ENCODE results near the gene PACSIN1.
"Not testable (repeated sequence)": the region's sequence is repeated elsewhere in the genome, so short reads cannot be mapped to it uniquely, and the experiment has no call there.

The PACSIN1 gene

DNA sequence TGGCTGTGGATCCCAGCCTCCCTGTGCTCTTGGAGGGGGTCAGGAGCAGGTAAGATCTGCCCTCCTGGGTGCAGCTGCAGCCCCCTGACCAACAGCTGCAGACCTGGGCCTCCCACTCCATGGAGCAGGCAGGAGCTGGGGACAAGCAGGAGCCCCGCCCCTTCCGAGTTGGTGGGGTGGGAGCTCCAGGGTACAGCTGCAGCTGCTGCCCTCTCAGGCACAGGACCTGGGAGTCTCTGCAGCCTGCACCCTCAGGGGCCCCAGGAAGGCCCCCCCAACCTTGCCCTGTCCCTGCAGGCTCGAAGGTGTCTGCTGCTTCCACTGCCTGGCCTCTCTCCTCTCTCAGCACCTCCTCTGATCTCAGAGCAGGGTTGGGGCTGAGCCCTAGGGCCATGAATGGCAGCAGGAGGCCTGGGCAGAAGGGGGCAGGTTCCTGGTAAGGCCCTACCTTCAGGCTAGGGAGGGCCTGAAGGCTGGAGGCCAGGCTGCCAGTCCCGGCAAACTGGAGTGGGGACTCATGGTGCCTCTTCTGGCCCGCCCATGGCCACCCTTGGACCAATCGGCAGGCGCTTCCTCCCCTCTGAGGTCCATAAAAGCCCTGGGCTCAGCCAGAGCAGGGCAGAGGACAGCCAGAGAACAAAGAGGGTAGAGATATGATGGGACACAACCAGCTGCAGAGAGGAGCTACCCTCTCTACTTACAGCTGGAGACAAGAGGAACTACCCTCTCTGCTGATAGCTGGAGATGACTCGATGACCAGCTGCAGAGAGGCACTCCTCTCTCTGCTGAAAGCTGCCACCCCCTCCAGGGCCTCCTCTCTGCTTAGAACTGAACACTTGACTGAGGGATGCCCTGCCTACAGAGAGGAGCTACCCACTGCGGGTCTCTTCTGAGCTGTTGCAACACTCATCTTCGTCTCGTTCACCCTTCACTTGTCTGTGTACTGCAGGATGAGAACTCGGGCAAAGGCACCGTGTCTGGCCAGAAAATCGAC, 7.8 kb upstream of the PACSIN1 start:
- DNase-seq (ENCODE audit: low read depth in 2 of 2) = no peak

DNA sequence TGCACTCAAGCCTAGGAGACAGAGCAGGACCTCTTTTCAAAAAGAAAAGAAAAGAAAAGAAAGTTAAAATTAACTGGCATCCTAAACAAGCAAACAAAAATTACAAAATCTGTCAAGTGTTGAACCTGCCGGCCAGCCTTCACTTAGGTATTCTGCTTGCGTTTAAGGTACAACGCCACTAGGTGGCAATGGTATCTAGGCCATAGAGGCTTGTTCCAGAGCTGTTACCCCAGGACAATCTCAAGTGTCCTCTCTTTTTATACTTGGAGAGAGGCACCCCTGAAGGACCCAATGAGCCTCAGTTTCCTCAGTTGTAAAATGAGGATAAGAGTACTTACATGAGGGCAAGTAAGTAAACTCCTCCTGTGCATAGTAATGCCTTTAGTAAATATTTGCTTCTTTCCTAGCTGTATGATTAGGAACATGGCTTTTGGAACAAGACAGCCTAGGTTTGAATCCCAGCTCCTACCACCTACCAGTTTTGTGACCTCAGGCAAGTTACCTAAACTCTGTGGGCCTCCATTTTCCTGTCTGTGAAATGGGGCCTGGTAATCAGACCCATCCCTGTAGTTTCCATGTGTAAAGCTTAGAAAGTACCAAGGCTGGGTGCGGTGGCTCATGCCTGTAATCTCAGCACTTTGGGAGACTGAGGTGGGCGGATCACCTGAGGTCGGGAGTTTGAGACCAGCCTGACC, 5.8 kb upstream of the PACSIN1 start:
- DNase-seq (ENCODE audit: low read depth in 2 of 2) = peak in 1 of 2 donors; percentile 19

- DNase-seq (ENCODE audit: low read depth in 2 of 2) = no peak
Observed at GRCh38 chr6:34460796-34461507, 4.9 kb upstream of the PACSIN1 start.

DNA sequence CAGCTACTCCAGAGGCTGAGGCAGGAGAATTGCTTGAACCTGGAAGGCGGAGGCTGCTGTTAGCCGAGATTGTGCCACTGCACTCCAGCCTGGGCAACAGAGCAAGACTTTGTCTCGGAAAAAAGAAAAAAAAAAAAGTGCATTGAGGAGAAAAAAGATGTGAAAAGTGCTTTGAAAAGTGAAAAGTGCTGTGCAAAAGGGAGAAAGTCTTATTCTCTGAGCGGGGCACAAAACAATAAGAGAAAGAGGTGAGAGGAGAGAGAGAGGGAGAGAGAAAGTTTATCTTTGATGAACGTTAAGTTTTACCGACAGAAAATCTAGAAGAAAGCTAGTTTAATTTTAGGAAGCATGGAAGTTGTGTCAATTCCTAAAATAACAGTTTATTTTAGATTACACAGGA, 3.9 kb upstream of the PACSIN1 start:
- DNase-seq (ENCODE audit: low read depth in 2 of 2) = no peak

- no peak for DNase-seq (ENCODE audit: low read depth in 2 of 2)
Observed at GRCh38 chr6:34462551-34462971, 3.3 kb upstream of the PACSIN1 start.

GRCh38 chr6:34463299-34463698, 2.6 kb upstream of the PACSIN1 start:
- no peak for DNase-seq (ENCODE audit: low read depth in 2 of 2)

GRCh38 chr6:34463849-34464248, 2.0 kb upstream of the PACSIN1 start:
- no peak for DNase-seq (ENCODE audit: low read depth in 2 of 2)

DNA sequence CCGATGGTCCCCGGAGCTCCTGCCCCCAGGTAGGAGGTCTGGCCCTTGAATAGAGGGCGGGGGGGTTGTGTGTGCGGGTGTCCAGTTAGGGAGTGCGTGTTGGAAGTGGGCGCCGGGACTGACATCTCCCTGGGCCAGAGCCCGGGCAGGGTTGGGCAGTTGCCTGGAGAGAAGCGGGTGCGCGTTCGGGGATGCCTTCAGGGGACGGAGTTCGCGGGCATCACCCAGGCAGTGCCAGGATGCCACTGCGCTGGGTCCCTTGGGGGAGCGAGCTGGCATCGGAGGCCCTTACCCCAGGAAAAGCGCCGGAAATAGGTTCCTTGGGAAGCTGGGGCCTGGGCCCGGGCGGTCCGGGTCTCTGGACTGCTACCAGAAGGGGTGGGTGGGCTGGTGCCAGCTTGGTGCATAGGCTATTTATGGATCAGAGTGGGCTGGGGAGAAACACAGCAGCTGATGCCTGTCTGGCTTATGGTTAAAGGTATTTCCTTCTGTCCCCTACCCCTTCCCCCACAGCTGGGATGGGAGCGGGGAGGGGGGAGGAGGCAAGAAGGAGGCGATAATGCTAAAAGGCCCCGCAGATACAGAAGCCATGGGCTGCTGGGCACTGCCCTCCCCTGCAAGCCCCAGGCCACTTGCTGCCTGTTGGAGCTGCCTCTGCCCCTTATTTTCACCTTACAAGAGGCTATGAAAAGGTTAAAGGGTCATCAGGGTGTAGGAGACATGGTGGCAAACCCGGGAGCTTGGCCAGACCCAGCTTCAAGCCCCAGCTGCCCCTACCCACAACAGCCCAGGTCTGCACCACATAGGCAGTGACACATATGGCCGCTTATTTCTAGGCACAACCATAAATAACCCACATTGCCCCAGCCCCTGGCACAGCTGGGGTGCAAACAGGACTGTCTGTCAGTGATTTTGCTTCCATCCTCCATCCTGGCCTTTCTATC, 638 bp downstream of the PACSIN1 start:
- no peak for DNase-seq (ENCODE audit: low read depth in 2 of 2)

DNA sequence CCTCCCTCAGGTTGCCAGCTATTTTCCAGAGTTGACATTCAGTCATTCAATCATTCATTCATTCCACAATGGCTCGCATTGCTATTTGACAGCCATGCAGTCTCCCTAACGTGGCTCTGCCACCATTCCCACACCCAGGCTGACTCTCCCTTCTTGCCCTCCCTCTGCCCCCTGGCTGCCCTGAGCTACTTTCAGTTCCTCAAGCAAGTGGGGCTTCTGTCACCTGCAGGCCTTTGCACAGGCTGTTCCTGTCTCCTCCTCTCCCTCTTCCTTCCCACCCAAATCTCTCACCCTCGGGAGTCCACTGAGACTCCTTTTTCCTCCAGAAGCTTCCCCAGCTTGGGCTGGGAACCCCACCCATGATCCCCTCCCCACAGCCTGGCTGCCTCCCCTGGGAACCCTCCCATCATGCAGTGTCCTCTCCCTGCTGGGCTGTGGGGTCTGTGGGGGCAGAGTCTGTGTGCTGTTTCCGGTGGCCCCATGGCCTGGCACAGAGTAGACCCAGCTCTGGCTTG, 2.6 kb downstream of the PACSIN1 start:
- DNase-seq (ENCODE audit: low read depth in 2 of 2) = no peak

DNA sequence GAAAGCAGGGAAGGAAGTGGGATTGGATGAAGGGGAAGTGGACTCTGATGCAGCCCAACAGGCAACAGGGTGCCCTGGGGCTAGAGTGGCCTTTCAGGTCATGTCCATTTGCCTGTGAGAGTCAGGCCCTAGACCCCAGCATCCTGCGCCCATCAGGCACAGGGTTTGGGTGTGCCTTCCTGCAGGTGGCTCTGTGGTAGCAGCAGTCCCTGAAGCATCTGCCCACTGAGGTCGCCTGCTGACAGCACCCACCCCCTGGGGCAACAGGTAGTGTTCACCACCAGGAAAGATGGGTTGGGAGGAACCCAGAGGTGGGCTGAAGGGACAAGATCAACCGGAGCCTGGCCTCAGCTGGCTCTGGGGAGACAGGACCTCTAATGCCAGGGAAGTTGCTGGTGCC, 3.6 kb downstream of the PACSIN1 start:
- DNase-seq (ENCODE audit: low read depth in 2 of 2) = no peak

- DNase-seq (ENCODE audit: low read depth in 2 of 2) = no peak
Observed at GRCh38 chr6:34472425-34472824, 6.5 kb downstream of the PACSIN1 start.

- DNase-seq (ENCODE audit: low read depth in 2 of 2) = no peak
Observed at GRCh38 chr6:34473967-34474366, 8.1 kb downstream of the PACSIN1 start.

DNA sequence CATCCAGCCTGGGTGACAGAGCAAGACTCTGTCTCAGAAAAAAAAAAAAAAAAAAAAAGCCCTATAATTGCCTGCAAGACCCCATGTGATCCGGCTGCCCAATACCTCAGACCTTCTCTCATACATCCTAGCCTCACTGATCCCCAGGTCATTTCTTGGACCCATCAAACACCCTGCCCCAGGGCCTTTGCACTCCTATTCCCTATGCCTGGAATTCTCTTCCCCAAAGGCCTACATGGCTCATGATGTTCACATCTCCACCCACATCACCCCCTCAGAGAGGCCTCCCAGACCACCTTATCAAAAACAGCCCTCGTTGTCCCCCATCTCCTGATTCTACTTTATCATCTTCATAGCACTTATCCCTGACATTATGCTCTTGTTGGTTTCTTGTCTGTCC, 8.9 kb downstream of the PACSIN1 start:
- DNase-seq (ENCODE audit: low read depth in 2 of 2) = no peak

GRCh38 chr6:34475238-34475682, 9.4 kb downstream of the PACSIN1 start:
- DNase-seq (ENCODE audit: low read depth in 2 of 2) = no peak

GRCh38 chr6:34475767-34476328, 10.0 kb downstream of the PACSIN1 start:
- no peak for DNase-seq (ENCODE audit: low read depth in 2 of 2)

GRCh38 chr6:34476447-34476846, 10.6 kb downstream of the PACSIN1 start:
- DNase-seq (ENCODE audit: low read depth in 2 of 2) = no peak

GRCh38 chr6:34476921-34477320, 11.0 kb downstream of the PACSIN1 start:
- no peak for DNase-seq (ENCODE audit: low read depth in 2 of 2)

GRCh38 chr6:34478796-34479195, 12.9 kb downstream of the PACSIN1 start:
- DNase-seq (ENCODE audit: low read depth in 2 of 2) = no peak

DNA sequence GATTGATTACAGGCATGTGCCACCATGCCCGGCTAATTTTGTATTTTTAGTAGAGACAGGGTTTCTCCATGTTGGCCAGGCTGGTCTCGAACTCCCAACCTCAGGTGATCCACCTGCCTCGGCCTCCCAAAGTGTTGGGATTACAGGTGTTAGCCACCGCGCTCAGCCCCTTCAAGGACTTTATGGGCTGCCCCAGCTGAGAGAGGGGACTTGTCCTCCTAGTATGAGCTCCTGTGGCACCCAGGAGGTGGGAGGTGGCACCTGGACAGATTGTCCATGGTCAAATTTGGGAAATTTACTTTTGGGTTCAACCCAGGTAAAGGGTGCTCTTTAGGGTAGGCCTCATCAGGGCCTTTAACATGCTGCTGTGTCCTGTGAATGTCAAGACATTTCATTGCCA, 17.9 kb downstream of the PACSIN1 start:
- not testable (repeated sequence) for DNase-seq (ENCODE audit: low read depth in 2 of 2)

DNA sequence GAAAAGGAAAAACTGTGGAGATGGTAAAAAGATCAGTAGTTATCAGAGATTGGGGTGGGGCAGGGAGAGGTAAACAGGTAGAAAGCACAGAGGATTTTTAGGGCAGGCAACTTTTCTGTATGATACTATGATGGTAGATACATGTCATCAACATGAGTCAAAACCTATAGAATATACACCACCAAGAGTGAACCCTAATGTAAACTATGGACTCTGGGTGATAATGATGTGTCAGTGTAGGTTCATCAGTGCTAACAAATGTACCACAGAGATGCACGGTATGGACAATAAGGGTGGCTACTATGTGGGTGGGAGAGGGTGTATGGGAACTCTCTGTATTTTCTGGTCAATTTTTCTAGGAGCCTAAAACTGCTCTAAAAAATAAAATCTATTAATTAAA, 18.5 kb downstream of the PACSIN1 start:
- DNase-seq (ENCODE audit: low read depth in 2 of 2) = no peak
